GM21786 (cell line): ENCODE data around the gene CEP85.

Source experiments
- ATAC-seq: cut with Tn5 transposase; IDR thresholded peaks from one replicate; pipeline ENCODE4 v1.9.1; 2021; ENCODE audit not compliant: unreplicated experiment

Gene CEP85

GRCh38 chr1:26278303-26278702, 44.3 kb downstream of the CEP85 start:
- ATAC-seq: no peak

- no peak for ATAC-seq
Observed at GRCh38 chr1:26278724-26279455, 44.9 kb downstream of the CEP85 start.

- peak; percentile 66 for ATAC-seq
Observed at GRCh38 chr1:26279456-26280332, 45.7 kb downstream of the CEP85 start, which contains the start of gene SH3BGRL3. TSS of gene SH3BGRL3 (plus strand) at chr1:26280086. CDS start at chr1:26280156, 70 bp downstream.

- ATAC-seq: no peak
Observed at GRCh38 chr1:26280333-26281042, 46.5 kb downstream of the CEP85 start.

GRCh38 chr1:26281091-26281958, 47.3 kb downstream of the CEP85 start:
- no peak for ATAC-seq

GRCh38 chr1:26281971-26282370, 48.0 kb downstream of the CEP85 start:
- ATAC-seq: no peak

- no peak for ATAC-seq
Observed at GRCh38 chr1:26282401-26282918, 48.5 kb downstream of the CEP85 start.

- ATAC-seq: no peak
Observed at GRCh38 chr1:26283279-26283853, 49.4 kb downstream of the CEP85 start.

GRCh38 chr1:26283871-26284596, 50.0 kb downstream of the CEP85 start:
- no peak for ATAC-seq

GRCh38 chr1:26284597-26285347, 50.8 kb downstream of the CEP85 start:
- ATAC-seq: peak; percentile 20

GRCh38 chr1:26285366-26286063, 51.5 kb downstream of the CEP85 start:
- no peak for ATAC-seq

- no peak for ATAC-seq
Observed at GRCh38 chr1:26286064-26286416, 52.0 kb downstream of the CEP85 start.

GRCh38 chr1:26287033-26287711, 53.2 kb downstream of the CEP85 start:
- peak; percentile 39 for ATAC-seq

GRCh38 chr1:26287811-26288210, 53.8 kb downstream of the CEP85 start:
- no peak for ATAC-seq

GRCh38 chr1:26288311-26288941, 54.4 kb downstream of the CEP85 start:
- no peak for ATAC-seq

- ATAC-seq: peak; percentile 39
Observed at GRCh38 chr1:26289158-26290059, 55.4 kb downstream of the CEP85 start.
